Measurements from ENCODE around the gene C2CD2.

The C2CD2 gene

GRCh38 chr21:41991659-41992058 lies 37.8 kb upstream of the C2CD2 start:
- Histone ChIP-seq H3K27ac (ENCODE audit: low read depth, low read length, poor library complexity, severe bottlenecking) (no peak overlapping the region), H3K79me2 (ENCODE audit: insufficient read depth, low read length) (no peaks in the 10 kb centered on the region), H3F3A (ENCODE audit: insufficient read depth, low read length) (no peaks in the 10 kb centered on the region), H3K27me3 (ENCODE audit: insufficient read depth, low read length) (no peaks in the 10 kb centered on the region), H3K9me2 (ENCODE audit: low read depth, low read length) (no peaks in the 10 kb centered on the region), H2AFZ (ENCODE audit: low read length) (no peak overlapping the region), H3K4me1 (ENCODE audit: insufficient read depth, low read length, severe bottlenecking) (no peaks in the 10 kb centered on the region), H3K36me3 (ENCODE audit: insufficient read depth, low read length) (peaks cover 52% of the 10 kb centered on the region), H3K4me2 (ENCODE audit: low read length) (no peak overlapping the region), H4K20me1 (ENCODE audit: insufficient read depth, low read length) (no peaks in the 10 kb centered on the region), H3K9me3 (ENCODE audit: low read length) (0 out of 2 replicates have a peak, but pooled peaks cover 2% of the 10 kb centered on the region), H3K9ac (ENCODE audit: low read length) (no peak overlapping the region), H3K4me3 (ENCODE audit: low read depth, low read length, poor library complexity, severe bottlenecking) (no peak overlapping the region)
- TF ChIP-seq CTCF (IDR thresholded peaks at IDR 0.05; ENCODE audit: low read length) (no peak), EZH2 (IDR thresholded peaks at IDR 0.05; ENCODE audit: borderline replicate concordance, low read length) (no peak)

- H3K9me2 ChIP-seq (ENCODE audit: low read depth, low read length): no peaks in the 10 kb centered on the region
- no peaks in the 10 kb centered on the region for H3K79me2 ChIP-seq (ENCODE audit: insufficient read depth, low read length)
- no peak overlapping the region for H2AFZ ChIP-seq (ENCODE audit: low read length)
- H3K27ac ChIP-seq (ENCODE audit: low read depth, low read length, poor library complexity, severe bottlenecking): no peak overlapping the region
- H3K4me1 ChIP-seq (ENCODE audit: insufficient read depth, low read length, severe bottlenecking): no peaks in the 10 kb centered on the region
- H3K36me3 ChIP-seq (ENCODE audit: insufficient read depth, low read length): peaks cover 38% of the 10 kb centered on the region
- no peak overlapping the region for H3K4me3 ChIP-seq (ENCODE audit: low read depth, low read length, poor library complexity, severe bottlenecking)
- TF ChIP-seq CTCF (IDR thresholded peaks at IDR 0.05; ENCODE audit: low read length) (no peak), EZH2 (IDR thresholded peaks at IDR 0.05; ENCODE audit: borderline replicate concordance, low read length) (no peak)
- no peaks in the 10 kb centered on the region for H3K9me3 ChIP-seq (ENCODE audit: low read length)
- H4K20me1 ChIP-seq (ENCODE audit: insufficient read depth, low read length): no peaks in the 10 kb centered on the region
- H3K4me2 ChIP-seq (ENCODE audit: low read length): no peak overlapping the region
- no peaks in the 10 kb centered on the region for H3F3A ChIP-seq (ENCODE audit: insufficient read depth, low read length)
- H3K9ac ChIP-seq (ENCODE audit: low read length): no peak overlapping the region
- no peaks in the 10 kb centered on the region for H3K27me3 ChIP-seq (ENCODE audit: insufficient read depth, low read length)
These were observed 35.9 kb upstream of the C2CD2 start for GRCh38 chr21:41989698-41990097.

- Histone ChIP-seq H3K79me2 (ENCODE audit: insufficient read depth, low read length) (no peaks in the 10 kb centered on the region), H3K36me3 (ENCODE audit: insufficient read depth, low read length) (peaks cover 21% of the 10 kb centered on the region), H4K20me1 (ENCODE audit: insufficient read depth, low read length) (no peaks in the 10 kb centered on the region), H3K9me3 (ENCODE audit: low read length) (no peaks in the 10 kb centered on the region; the same call in 1 of the 2 replicates), H3K9ac (ENCODE audit: low read length) (no peak overlapping the region), H3K4me2 (ENCODE audit: low read length) (no peak overlapping the region), H3K4me1 (ENCODE audit: insufficient read depth, low read length, severe bottlenecking) (no peaks in the 10 kb centered on the region), H2AFZ (ENCODE audit: low read length) (no peak overlapping the region), H3K9me2 (ENCODE audit: low read depth, low read length) (no peaks in the 10 kb centered on the region), H3F3A (ENCODE audit: insufficient read depth, low read length) (no peaks in the 10 kb centered on the region), H3K27me3 (ENCODE audit: insufficient read depth, low read length) (no peaks in the 10 kb centered on the region; the same call in 1 of the 2 replicates), H3K27ac (ENCODE audit: low read depth, low read length, poor library complexity, severe bottlenecking) (no peak overlapping the region), H3K4me3 (ENCODE audit: low read depth, low read length, poor library complexity, severe bottlenecking) (no peak overlapping the region)
- TF ChIP-seq EZH2 (IDR thresholded peaks at IDR 0.05; ENCODE audit: borderline replicate concordance, low read length) (no peak), CTCF (IDR thresholded peaks at IDR 0.05; ENCODE audit: low read length) (no peak)
These were observed 33.5 kb upstream of the C2CD2 start for GRCh38 chr21:41987310-41987709.
